HepG2 (cell line): ENCODE data around the gene MPP3. TPM values are rescaled to one million over a fixed set of nuclear protein-coding genes. Genes with fewer than 3 reads are reported as not detected.
A peak's percentile ranks its signal among the peaks of the same experiment; 100 is the strongest.

ENCODE experiments used
- MAFG ChIP-seq: sonication (generic); formaldehyde crosslinking; IDR thresholded peaks from 2 replicates; pipeline ENCODE4 v1.5.1; 2020; ENCODE audit warnings: mild to moderate bottlenecking, missing genetic modification reagents
- NR2F1 ChIP-seq, 2 experiments: fragments of 450-650 bp in 1 of 2; formaldehyde crosslinking in 1 of 2; IDR thresholded peaks; 2 replicates each; pipeline versions ENCODE4 v1.5.0 to v1.6.1; 2016 to 2020; ENCODE audit warnings: mild to moderate bottlenecking in 1 of 2, missing compliant biosample characterization in 1 of 2, missing genetic modification reagents in 1 of 2, moderate library complexity in 1 of 2
- polyA plus RNA-seq, 8 experiments: library from polyadenylated mRNA; depleted of rRNA in 3 of 8; stranded (reverse) in 7 of 8; unstranded in 1 of 8; fragments of >200 nt; fragmentation: Illumina TruSeq in 4 of 8; extraction: Trizol in 4 of 8; gene quantifications; 2 replicates each; pipeline versions ENCODE4 v1.2.1 to v1.2.3, GENCODE V29; 2011 to 2016; ENCODE audit warnings: low read depth in 4 of 8, missing spikeins in 1 of 8, mixed read lengths in 1 of 8; ENCODE audit not compliant: insufficient read depth in 1 of 8
- total RNA-seq, 5 experiments: library from RNA; depleted of rRNA; stranded (reverse); fragments of >200 nt; fragmentation: Illumina TruSeq; extraction: Trizol; gene quantifications; 2 replicates each; pipeline ENCODE4 v1.2.3, GENCODE V29; 2016; ENCODE audit warnings: low read depth in 1 of 5
- TF ChIP-seq, protein P1 (sequence below): sonication (generic); formaldehyde crosslinking; IDR thresholded peaks from 2 replicates; pipeline ENCODE4 v1.5.1; 2020; ENCODE audit warnings: mild to moderate bottlenecking, missing genetic modification reagents, borderline replicate concordance

MPP3 gene
- total and polyA plus RNA-seq, 2 of the 13 experiments (the other 11 are each of a cell fraction or from before 2014, with no cell fraction given), result 0.91 to 1.8 TPM

DNA sequence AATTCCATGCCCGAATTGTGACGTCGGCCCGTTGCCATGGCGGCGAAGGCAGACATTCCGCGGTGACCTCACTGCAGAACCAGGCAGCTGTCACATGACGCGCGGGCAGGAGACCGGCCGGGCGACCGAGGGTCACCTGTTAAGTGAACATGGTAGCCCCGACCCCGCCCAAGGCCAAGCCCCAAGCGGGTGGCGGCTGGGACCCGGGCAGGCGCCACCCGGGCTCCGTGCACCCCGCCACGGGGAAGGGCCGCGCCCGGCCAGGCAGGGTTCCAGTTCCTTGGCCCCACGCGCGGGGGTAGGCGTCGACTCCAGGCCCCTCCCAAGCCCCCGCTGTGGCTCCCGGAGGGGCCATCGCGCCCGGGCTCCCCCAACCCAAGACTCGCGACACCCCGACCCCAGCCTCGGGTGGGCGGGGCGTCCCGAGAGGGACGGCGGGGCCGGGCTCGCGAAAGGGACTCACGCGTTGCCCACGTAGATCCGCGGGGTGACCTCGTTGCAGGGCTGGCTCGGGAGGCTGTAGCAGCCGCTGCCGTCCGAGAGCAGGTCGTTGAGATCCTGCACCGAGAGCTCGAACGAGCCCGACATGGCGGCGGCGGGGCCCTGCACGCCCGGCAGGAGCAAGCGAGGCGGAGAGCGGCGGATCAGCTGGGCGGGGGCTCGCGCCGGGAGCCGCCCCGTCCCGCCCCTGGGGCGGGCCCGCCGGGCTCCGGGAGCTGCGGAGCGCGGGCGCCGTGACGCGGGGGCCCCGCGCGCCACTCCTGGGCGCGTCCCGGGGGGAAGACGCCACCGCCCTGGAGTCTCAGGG lies 54.4 kb downstream of the MPP3 start, which contains the start of gene DUSP3 (continued):
- TF ChIP-seq, protein P1, sequence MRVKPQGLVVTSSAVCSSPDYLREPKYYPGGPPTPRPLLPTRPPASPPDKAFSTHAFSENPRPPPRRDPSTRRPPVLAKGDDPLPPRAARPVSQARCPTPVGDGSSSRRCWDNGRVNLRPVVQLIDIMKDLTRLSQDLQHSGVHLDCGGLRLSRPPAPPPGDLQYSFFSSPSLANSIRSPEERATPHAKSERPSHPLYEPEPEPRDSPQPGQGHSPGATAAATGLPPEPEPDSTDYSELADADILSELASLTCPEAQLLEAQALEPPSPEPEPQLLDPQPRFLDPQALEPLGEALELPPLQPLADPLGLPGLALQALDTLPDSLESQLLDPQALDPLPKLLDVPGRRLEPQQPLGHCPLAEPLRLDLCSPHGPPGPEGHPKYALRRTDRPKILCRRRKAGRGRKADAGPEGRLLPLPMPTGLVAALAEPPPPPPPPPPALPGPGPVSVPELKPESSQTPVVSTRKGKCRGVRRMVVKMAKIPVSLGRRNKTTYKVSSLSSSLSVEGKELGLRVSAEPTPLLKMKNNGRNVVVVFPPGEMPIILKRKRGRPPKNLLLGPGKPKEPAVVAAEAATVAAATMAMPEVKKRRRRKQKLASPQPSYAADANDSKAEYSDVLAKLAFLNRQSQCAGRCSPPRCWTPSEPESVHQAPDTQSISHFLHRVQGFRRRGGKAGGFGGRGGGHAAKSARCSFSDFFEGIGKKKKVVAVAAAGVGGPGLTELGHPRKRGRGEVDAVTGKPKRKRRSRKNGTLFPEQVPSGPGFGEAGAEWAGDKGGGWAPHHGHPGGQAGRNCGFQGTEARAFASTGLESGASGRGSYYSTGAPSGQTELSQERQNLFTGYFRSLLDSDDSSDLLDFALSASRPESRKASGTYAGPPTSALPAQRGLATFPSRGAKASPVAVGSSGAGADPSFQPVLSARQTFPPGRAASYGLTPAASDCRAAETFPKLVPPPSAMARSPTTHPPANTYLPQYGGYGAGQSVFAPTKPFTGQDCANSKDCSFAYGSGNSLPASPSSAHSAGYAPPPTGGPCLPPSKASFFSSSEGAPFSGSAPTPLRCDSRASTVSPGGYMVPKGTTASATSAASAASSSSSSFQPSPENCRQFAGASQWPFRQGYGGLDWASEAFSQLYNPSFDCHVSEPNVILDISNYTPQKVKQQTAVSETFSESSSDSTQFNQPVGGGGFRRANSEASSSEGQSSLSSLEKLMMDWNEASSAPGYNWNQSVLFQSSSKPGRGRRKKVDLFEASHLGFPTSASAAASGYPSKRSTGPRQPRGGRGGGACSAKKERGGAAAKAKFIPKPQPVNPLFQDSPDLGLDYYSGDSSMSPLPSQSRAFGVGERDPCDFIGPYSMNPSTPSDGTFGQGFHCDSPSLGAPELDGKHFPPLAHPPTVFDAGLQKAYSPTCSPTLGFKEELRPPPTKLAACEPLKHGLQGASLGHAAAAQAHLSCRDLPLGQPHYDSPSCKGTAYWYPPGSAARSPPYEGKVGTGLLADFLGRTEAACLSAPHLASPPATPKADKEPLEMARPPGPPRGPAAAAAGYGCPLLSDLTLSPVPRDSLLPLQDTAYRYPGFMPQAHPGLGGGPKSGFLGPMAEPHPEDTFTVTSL (CRISPR knock-in tag), result no peak; the same call in 1 of the 2 replicates
- peak in 1 of 2 experiments; percentile 18; a peak in 2 of 4 replicates for TF ChIP-seq NR2F1 (CRISPR knock-in tag; IDR thresholded peaks at IDR 0.05)
- TF ChIP-seq MAFG (CRISPR knock-in tag), result no peak
- TF ChIP-seq, all 625 proteins: peak for 340
